Fibroblast of lung (primary cell): ENCODE data around the gene DNAAF3. TPM values are rescaled to one million over a fixed set of nuclear protein-coding genes. Genes with fewer than 3 reads are reported as not detected.
A peak's percentile ranks its signal among the peaks of the same experiment; 100 is the strongest.

Source experiments
- DNase-seq, 2 donors: peaks; one replicate each; pipeline versions ENCODE4 v3.0.0 to v3.0.0-alpha.2; 2010; ENCODE audit warnings: low read depth in 2 of 2
- H2AFZ ChIP-seq: 2 replicates; pipeline ENCODE4 v1.5.1; 2012; ENCODE audit warnings: low read length, control low read depth, inconsistent platforms
- H3K27ac ChIP-seq: 2 replicates; pipeline ENCODE4 v1.5.1; 2011; ENCODE audit warnings: low read length, control low read depth; ENCODE audit not compliant: insufficient read depth
- H3K27me3 ChIP-seq: 2 replicates; pipeline ENCODE4 v1.5.1; 2011; ENCODE audit warnings: mild to moderate bottlenecking, low read length; ENCODE audit not compliant: control insufficient read depth, insufficient read depth
- H3K36me3 ChIP-seq: 2 replicates; pipeline ENCODE4 v1.5.1; 2011; ENCODE audit warnings: low read length; ENCODE audit not compliant: control insufficient read depth, insufficient read depth
- H3K4me1 ChIP-seq: 2 replicates; pipeline ENCODE4 v1.5.1; 2011; ENCODE audit warnings: low read length; ENCODE audit not compliant: control insufficient read depth, insufficient read depth; ENCODE audit errors: extremely low read depth
- H3K4me2 ChIP-seq: 2 replicates; pipeline ENCODE4 v1.5.1; 2011; ENCODE audit warnings: low read length, control low read depth; ENCODE audit not compliant: insufficient read depth; ENCODE audit errors: extremely low read depth
- H3K4me3 ChIP-seq, 4 experiments: fragments of 200-600 bp in 1 of 4; sonication (generic) in 1 of 4; replicated peaks in 1 of 4; 2 replicates each; pipeline ENCODE4 v1.5.1; 2011 to 2016; ENCODE audit warnings: low read length in 4 of 4, low read depth in 3 of 4, mild to moderate bottlenecking in 3 of 4, control low read depth in 2 of 4, inconsistent platforms in 1 of 4, mixed read lengths in 1 of 4; ENCODE audit not compliant: insufficient read depth in 1 of 4; ENCODE audit errors: control extremely low read depth in 1 of 4
- H3K79me2 ChIP-seq: 2 replicates; pipeline ENCODE4 v1.5.1; 2012; ENCODE audit warnings: mild to moderate bottlenecking, low read length, inconsistent platforms; ENCODE audit not compliant: control insufficient read depth, insufficient read depth
- H3K9ac ChIP-seq: 2 replicates; pipeline ENCODE4 v1.5.1; 2011; ENCODE audit warnings: mild to moderate bottlenecking, low read length, control low read depth; ENCODE audit not compliant: insufficient read depth
- H3K9me3 ChIP-seq: 2 replicates; pipeline ENCODE4 v1.5.1; 2012; ENCODE audit warnings: low read depth, low read length; ENCODE audit not compliant: control insufficient read depth, insufficient read depth
- H4K20me1 ChIP-seq: 2 replicates; pipeline ENCODE4 v1.5.1; 2011; ENCODE audit warnings: low read length; ENCODE audit not compliant: control insufficient read depth, insufficient read depth; ENCODE audit errors: extremely low read depth
- CTCF ChIP-seq, 2 donors: IDR thresholded peaks in 1 of 2; conservative IDR thresholded peaks in 1 of 2; 1 replicate in 1 of 2; 2 replicates in 1 of 2; pipeline ENCODE4 v1.5.1; 2011 to 2012; ENCODE audit warnings: low read length in 2 of 2, control low read depth in 1 of 2, inconsistent platforms in 1 of 2, low read depth in 1 of 2, mild to moderate bottlenecking in 1 of 2
- EZH2 ChIP-seq: IDR thresholded peaks from 2 replicates; pipeline ENCODE4 v1.5.1; 2012; ENCODE audit warnings: low read length, control low read depth, mild to moderate bottlenecking; ENCODE audit errors: missing control alignments
- polyA plus RNA-seq, 2 donors: library from polyadenylated mRNA; depleted of rRNA in 1 of 2; stranded (reverse) in 1 of 2; unstranded in 1 of 2; fragments of >200 nt; gene quantifications; 2 replicates each; pipeline ENCODE4 v1.2.1, GENCODE V29; 2011 to 2012; ENCODE audit warnings: missing spikeins in 1 of 2
- total RNA-seq: library from RNA; depleted of rRNA; stranded (reverse); fragments of >200 nt; gene quantifications from 2 replicates; pipeline ENCODE4 v1.2.1, GENCODE V29; 2014

The DNAAF3 gene
- total and polyA plus RNA-seq, 2 donors (not counting 1 experiment from before 2014, with no cell fraction given): 0.17 to 0.18 TPM

DNA sequence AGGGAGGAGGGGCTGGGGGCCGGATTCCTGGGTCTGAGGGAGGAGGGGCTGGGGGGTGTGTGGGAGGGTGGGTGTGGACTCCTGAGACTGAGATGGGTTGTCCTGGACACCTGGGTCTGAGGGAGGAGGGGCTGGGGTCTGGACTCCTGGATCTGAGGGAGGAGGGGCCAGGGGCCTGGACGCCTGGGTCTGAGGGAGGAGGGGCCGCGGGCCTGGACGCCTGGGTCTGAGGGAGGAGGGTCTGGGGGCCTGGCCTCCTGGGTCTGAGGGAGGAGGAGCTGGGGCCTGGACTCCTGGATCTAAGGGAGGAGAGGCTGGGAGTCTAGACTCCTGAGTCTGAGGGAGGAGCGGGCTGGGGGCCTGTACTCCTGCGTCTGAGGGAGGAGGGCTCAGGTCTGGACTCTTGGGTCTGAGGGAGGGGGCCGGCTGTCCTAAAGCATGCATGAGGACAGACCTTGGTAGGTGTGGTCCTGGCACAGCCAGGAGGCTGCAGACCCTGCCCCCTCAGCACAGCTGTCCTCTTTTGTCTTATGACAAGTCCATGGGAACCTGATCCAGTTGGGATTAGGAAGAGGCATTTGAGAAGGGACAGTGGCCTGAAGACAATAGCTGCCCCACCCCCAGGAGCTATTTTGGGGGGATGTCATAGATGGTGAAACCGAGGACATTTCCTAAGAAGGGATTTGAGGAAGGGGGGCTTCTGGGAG, 18.7 kb downstream of the DNAAF3 start:
- H3K4me1 ChIP-seq: no peaks in the 10 kb centered on the region
- DNase-seq: no peak
- H3K79me2 ChIP-seq: no peaks in the 10 kb centered on the region
- no peaks in the 10 kb centered on the region for H3K9me3 ChIP-seq
- no peaks in the 10 kb centered on the region for H4K20me1 ChIP-seq
- H3K4me2 ChIP-seq: no peak overlapping the region
- peaks cover 25% of the 10 kb centered on the region for H3K27me3 ChIP-seq
- H3K36me3 ChIP-seq: no peaks in the 10 kb centered on the region
- no peak overlapping the region for H3K27ac ChIP-seq
- no peak overlapping the region for H2AFZ ChIP-seq
- H3K9ac ChIP-seq: no peak overlapping the region
- TF ChIP-seq EZH2: no peak
- no peak for TF ChIP-seq CTCF (conservative IDR thresholded peaks at IDR 0.05 in 1 of 2, IDR thresholded peaks at IDR 0.05 in 1 of 2; ENCODE audit: low read depth in 1 of 2, low read length in 2 of 2)
- H3K4me3 ChIP-seq: no peak overlapping the region

GRCh38 chr19:55146705-55147273, 19.6 kb downstream of the DNAAF3 start:
- H3K36me3 ChIP-seq: no peaks in the 10 kb centered on the region
- H3K27ac ChIP-seq: no peak overlapping the region
- H4K20me1 ChIP-seq: no peaks in the 10 kb centered on the region
- H3K4me2 ChIP-seq: no peak overlapping the region
- no peak overlapping the region for H2AFZ ChIP-seq
- H3K9me3 ChIP-seq: no peaks in the 10 kb centered on the region
- TF ChIP-seq EZH2 (peak; percentile 65), CTCF (conservative IDR thresholded peaks at IDR 0.05 in 1 of 2, IDR thresholded peaks at IDR 0.05 in 1 of 2; ENCODE audit: low read depth in 1 of 2, low read length in 2 of 2) (no peak)
- peaks cover 25% of the 10 kb centered on the region for H3K27me3 ChIP-seq
- DNase-seq: no peak
- no peak overlapping the region for H3K9ac ChIP-seq
- no peaks in the 10 kb centered on the region for H3K79me2 ChIP-seq
- no peaks in the 10 kb centered on the region for H3K4me1 ChIP-seq
- no peak overlapping the region for H3K4me3 ChIP-seq

- no peak overlapping the region for H2AFZ ChIP-seq
- no peak for DNase-seq
- H3K4me2 ChIP-seq: no peak overlapping the region
- H3K79me2 ChIP-seq: no peaks in the 10 kb centered on the region
- no peaks in the 10 kb centered on the region for H3K36me3 ChIP-seq
- no peak overlapping the region for H3K9ac ChIP-seq
- no peak for TF ChIP-seq EZH2
- peak; percentile 37 to 47 for TF ChIP-seq CTCF (conservative IDR thresholded peaks at IDR 0.05 in 1 of 2, IDR thresholded peaks at IDR 0.05 in 1 of 2; ENCODE audit: low read depth in 1 of 2, low read length in 2 of 2)
- H3K9me3 ChIP-seq: no peaks in the 10 kb centered on the region
- peaks cover 25% of the 10 kb centered on the region for H3K27me3 ChIP-seq
- H4K20me1 ChIP-seq: no peaks in the 10 kb centered on the region
- H3K4me3 ChIP-seq: no peak overlapping the region
- H3K27ac ChIP-seq: no peak overlapping the region
- no peaks in the 10 kb centered on the region for H3K4me1 ChIP-seq
Measured at GRCh38 chr19:55146078-55146704, 20.2 kb downstream of the DNAAF3 start.
